GM12801 (cell line): Measurements from ENCODE around the gene HLA-G.

Experiments
- CTCF ChIP-seq: IDR thresholded peaks from one replicate; pipeline ENCODE4 v1.5.1; 2011; ENCODE audit warnings: control low read depth; ENCODE audit not compliant: insufficient read length; ENCODE audit errors: extremely low read depth

The HLA-G gene

GRCh38 chr6:29824144-29824543 lies 3.5 kb upstream of the HLA-G start:
- TF ChIP-seq CTCF, result no peak

GRCh38 chr6:29825848-29826247 lies 1.8 kb upstream of the HLA-G start:
- TF ChIP-seq CTCF, result no peak

GRCh38 chr6:29826271-29826670 lies 1.4 kb upstream of the HLA-G start:
- no peak for TF ChIP-seq CTCF

- no peak for TF ChIP-seq CTCF
Measured at GRCh38 chr6:29828471-29828797, 809 bp downstream of the HLA-G start.

- no peak for TF ChIP-seq CTCF
Measured at GRCh38 chr6:29829766-29830165, 2.1 kb downstream of the HLA-G start.

- no peak for TF ChIP-seq CTCF
Measured at GRCh38 chr6:29830409-29830808, 2.8 kb downstream of the HLA-G start.

GRCh38 chr6:29831776-29832175 lies 4.2 kb downstream of the HLA-G start:
- no peak for TF ChIP-seq CTCF
